ENCODE measurements around the gene LRBA.

Gene LRBA

DNA sequence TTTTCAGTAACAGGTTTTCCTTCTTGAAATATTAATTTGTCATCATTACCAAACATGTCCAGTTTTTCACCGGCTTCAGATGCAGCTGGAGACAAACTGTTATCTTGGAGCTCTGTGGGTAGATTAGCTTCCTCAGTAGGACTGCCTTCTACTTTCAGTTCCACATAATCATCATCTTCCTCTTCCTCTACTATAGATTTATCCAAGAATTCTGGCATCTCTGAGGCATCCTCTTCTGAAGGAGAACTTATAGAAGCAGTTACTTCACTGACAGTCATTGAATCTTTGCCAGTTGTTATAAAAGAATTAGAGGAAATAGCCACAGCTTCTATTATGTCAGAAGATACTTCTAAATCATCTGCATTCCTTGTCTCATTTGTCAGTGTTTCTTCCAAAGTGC lies 162.9 kb downstream of the LRBA start:
- FAIRE-seq (peak; percentile 35), DNase-seq (ENCODE audit: insufficient read length, low spot score) (no peak)
- TF ChIP-seq POLR2AphosphoS5 (IDR thresholded peaks at IDR 0.05; ENCODE audit: low read depth, low read length) (no peak), SPI1 (IDR thresholded peaks at IDR 0.05; ENCODE audit: low read depth, low read length) (peak; percentile 44)

DNA sequence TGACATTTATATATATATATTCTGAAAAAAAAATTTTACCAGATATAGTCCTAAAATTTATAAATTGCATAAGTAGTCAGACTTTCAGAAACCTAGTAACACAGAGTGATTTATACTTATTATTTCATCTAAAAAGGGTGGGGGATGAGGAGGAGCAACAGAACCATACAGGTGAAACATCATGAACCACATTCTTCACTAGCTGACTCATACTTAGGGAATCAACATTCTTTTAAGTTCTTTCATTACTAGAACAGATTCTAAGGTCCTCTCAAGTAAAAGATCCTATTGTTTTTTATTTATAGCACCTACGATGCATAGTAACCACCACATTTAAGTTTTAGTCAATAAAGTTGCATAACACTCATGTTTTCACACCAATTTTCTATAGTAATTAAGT lies 166.1 kb downstream of the LRBA start:
- DNase-seq (ENCODE audit: insufficient read length, low spot score), result no peak
- no peak for FAIRE-seq
- no peak for TF ChIP-seq POU2F2 (IDR thresholded peaks at IDR 0.05; ENCODE audit: low read depth, low read length)
- TF ChIP-seq SPI1 (IDR thresholded peaks at IDR 0.05; ENCODE audit: low read depth, low read length), result no peak
- no peak for TF ChIP-seq TAF1 (IDR thresholded peaks at IDR 0.05; ENCODE audit: low read depth, low read length)
- TF ChIP-seq PAX5 (IDR thresholded peaks at IDR 0.05; ENCODE audit: insufficient read depth, low read length, severe bottlenecking), result no peak
- TF ChIP-seq POLR2AphosphoS5 (IDR thresholded peaks at IDR 0.05; ENCODE audit: low read depth, low read length), result no peak
- TF ChIP-seq POLR2A (IDR thresholded peaks at IDR 0.05; ENCODE audit: low read depth, low read length), result no peak

DNA sequence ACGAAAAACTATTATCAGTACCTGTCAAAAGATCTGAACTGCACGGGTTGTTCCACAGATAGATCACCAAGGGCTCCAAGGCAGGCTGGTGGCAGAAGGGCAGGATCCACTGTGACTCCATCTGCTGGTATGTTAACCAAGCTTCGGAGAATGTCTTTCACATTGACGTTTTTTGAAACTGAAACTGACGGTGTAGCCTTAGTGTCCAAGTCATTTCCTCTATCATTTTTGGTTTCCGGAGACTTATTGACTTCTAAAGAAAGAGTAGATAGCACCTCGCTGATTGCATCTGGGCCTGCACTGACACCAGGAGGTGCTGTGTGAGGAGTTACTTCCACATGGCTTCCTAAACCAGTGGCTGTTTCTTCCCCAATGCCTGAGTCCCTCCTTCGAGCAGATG lies 186.9 kb downstream of the LRBA start:
- no peak for TF ChIP-seq POLR2A (IDR thresholded peaks at IDR 0.05; ENCODE audit: low read depth, low read length)
- no peak for TF ChIP-seq POU2F2 (IDR thresholded peaks at IDR 0.05; ENCODE audit: low read depth, low read length)
- TF ChIP-seq SPI1 (IDR thresholded peaks at IDR 0.05; ENCODE audit: low read depth, low read length), result 0 out of 2 replicates have a peak, but pooled peaks have one; percentile 22
- no peak for DNase-seq (ENCODE audit: insufficient read length, low spot score)
- FAIRE-seq, result peak; percentile 78

DNA sequence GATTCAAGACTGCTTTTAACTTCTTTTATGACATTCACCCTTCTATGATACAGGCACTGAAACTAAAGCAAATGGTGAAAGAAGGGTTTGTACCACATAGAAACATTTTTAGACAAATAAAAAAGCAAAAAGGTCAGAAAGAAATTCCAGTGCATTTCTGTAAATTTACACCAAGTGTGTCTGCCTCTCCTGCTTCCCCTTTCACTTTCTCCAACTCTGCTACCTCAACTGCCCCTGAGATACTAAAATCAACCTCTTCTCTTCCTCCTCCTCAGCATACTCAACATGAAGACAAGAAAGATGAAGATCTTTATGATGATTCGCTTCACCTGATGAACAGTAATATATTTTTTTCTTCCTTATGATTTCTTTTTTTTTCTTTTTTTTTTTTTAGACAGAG lies 187.9 kb downstream of the LRBA start:
- no peak for DNase-seq (ENCODE audit: insufficient read length, low spot score)
- TF ChIP-seq TAF1 (IDR thresholded peaks at IDR 0.05; ENCODE audit: low read depth, low read length), result no peak
- no peak; the same call in 1 of the 2 replicates for TF ChIP-seq SPI1 (IDR thresholded peaks at IDR 0.05; ENCODE audit: low read depth, low read length)
- no peak for TF ChIP-seq PAX5 (IDR thresholded peaks at IDR 0.05; ENCODE audit: insufficient read depth, low read length, severe bottlenecking)
- no peak for TF ChIP-seq POLR2A (IDR thresholded peaks at IDR 0.05; ENCODE audit: low read depth, low read length)
- no peak for TF ChIP-seq POU2F2 (IDR thresholded peaks at IDR 0.05; ENCODE audit: low read depth, low read length)
- TF ChIP-seq POLR2AphosphoS5 (IDR thresholded peaks at IDR 0.05; ENCODE audit: low read depth, low read length), result no peak
- FAIRE-seq, result no peak

DNA sequence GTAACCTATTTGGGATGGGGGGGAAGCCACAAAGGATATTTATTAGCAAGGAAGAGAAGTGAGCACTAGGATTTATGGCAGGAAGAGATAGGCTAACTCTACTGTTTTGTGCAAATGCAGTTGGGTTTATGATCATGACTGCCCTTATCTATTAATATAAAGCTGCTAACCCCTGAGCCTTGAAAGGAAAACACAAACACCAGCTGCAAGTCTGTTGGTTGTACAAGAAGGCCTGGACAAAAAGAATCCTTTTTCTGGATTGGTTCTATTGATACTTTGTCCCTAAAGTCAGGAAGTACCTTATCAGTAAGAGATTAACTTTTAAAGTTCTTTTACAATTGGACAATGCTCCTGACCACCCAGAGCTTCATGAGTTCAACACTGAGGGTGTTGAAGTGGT lies 188.8 kb downstream of the LRBA start:
- DNase-seq (ENCODE audit: insufficient read length, low spot score) (no peak), FAIRE-seq (no peak)
- TF ChIP-seq PAX5 (IDR thresholded peaks at IDR 0.05; ENCODE audit: insufficient read depth, low read length, severe bottlenecking), result no peak
- no peak for TF ChIP-seq SPI1 (IDR thresholded peaks at IDR 0.05; ENCODE audit: low read depth, low read length)
- no peak for TF ChIP-seq POU2F2 (IDR thresholded peaks at IDR 0.05; ENCODE audit: low read depth, low read length)

DNA sequence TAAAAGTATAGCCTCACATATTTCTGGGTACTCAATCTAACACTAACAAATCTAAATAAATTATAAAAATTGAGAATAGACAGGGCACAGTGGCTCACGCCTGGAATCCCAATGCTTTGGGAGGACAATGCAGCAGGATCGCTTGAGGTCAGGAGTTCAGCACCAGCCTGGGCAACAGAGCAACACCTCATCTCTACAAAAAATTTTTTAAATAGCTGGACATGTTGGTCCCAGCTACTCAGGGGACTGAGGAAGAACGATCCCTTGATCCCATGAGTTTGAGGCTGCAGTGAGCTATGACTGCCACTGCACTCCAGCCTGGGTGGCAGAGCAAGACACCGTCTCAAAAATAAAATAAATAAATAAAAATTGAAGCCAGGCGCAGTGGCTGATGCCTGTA lies 192.7 kb downstream of the LRBA start:
- no peak for FAIRE-seq
- no peak for DNase-seq (ENCODE audit: insufficient read length, low spot score)
- TF ChIP-seq POLR2AphosphoS5 (IDR thresholded peaks at IDR 0.05; ENCODE audit: low read depth, low read length) (no peak), TAF1 (IDR thresholded peaks at IDR 0.05; ENCODE audit: low read depth, low read length) (no peak)

DNA sequence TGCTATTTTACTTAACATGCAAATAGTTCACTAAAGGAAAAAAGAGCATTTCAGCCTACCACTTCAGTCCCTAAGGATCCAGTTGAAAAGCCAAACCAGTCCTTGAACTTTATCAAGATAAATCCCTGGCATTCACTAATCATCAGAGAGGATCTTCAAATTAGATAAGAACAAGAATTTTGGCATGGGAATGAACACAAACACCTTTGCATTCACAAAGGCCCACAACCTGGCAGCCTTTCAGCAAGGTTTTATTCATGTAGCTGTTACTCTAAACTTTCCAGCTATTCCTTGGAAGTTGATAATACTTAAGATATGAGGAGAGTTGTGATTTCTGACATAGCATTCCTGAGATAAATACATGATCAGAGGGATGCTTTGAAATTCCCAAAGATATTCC lies 193.4 kb downstream of the LRBA start:
- DNase-seq (ENCODE audit: insufficient read length, low spot score) (no peak), FAIRE-seq (no peak)
- TF ChIP-seq POLR2AphosphoS5 (IDR thresholded peaks at IDR 0.05; ENCODE audit: low read depth, low read length) (no peak), POU2F2 (IDR thresholded peaks at IDR 0.05; ENCODE audit: low read depth, low read length) (no peak), SPI1 (IDR thresholded peaks at IDR 0.05; ENCODE audit: low read depth, low read length) (no peak), POLR2A (IDR thresholded peaks at IDR 0.05; ENCODE audit: low read depth, low read length) (no peak), TAF1 (IDR thresholded peaks at IDR 0.05; ENCODE audit: low read depth, low read length) (no peak), PAX5 (IDR thresholded peaks at IDR 0.05; ENCODE audit: insufficient read depth, low read length, severe bottlenecking) (no peak)

DNA sequence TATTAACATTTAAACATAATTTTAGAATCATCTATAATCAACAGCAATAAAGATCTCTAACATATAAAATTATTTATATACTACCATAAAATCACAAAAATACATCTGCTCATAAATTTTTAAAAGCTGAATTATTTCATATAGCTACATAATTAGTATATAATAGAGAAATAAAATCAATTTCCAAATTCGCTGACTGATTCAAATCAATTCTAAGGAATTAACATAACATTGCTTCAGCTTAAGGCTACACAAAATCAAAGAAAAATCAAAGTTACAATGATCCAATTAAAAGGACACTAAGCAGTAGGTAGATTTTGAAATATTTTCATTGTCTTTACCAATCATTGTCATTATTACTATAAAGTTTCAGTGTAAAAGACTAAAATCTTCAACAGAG lies 194.7 kb downstream of the LRBA start:
- no peak for FAIRE-seq
- TF ChIP-seq PAX5 (IDR thresholded peaks at IDR 0.05; ENCODE audit: insufficient read depth, low read length, severe bottlenecking) (no peak), POU2F2 (IDR thresholded peaks at IDR 0.05; ENCODE audit: low read depth, low read length) (no peak), POLR2AphosphoS5 (IDR thresholded peaks at IDR 0.05; ENCODE audit: low read depth, low read length) (no peak), POLR2A (IDR thresholded peaks at IDR 0.05; ENCODE audit: low read depth, low read length) (no peak), TAF1 (IDR thresholded peaks at IDR 0.05; ENCODE audit: low read depth, low read length) (no peak), SPI1 (IDR thresholded peaks at IDR 0.05; ENCODE audit: low read depth, low read length) (no peak)
- no peak for DNase-seq (ENCODE audit: insufficient read length, low spot score)

DNA sequence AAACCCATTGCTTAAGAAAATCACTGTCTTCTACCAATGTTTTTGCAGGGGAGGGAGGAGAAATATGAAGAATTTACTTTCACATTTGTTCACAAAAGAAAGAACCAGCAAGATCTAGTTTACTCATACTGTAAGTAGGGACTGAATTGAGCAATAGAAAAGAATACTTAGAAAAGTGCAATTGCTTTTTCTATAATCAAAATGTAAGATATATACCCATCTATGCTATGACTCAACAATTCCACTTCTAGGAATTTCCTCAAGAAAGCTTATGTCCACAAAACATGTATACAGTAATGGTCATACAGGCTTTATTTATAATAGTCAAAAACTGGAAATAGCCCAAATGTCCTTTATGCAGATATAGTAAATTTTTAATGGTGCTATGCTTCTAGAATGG lies 196.4 kb downstream of the LRBA start:
- no peak for FAIRE-seq
- DNase-seq (ENCODE audit: insufficient read length, low spot score), result no peak
- TF ChIP-seq PAX5 (IDR thresholded peaks at IDR 0.05; ENCODE audit: insufficient read depth, low read length, severe bottlenecking), result no peak
- no peak for TF ChIP-seq SPI1 (IDR thresholded peaks at IDR 0.05; ENCODE audit: low read depth, low read length)
- no peak for TF ChIP-seq POLR2AphosphoS5 (IDR thresholded peaks at IDR 0.05; ENCODE audit: low read depth, low read length)
- no peak for TF ChIP-seq TAF1 (IDR thresholded peaks at IDR 0.05; ENCODE audit: low read depth, low read length)
- TF ChIP-seq POLR2A (IDR thresholded peaks at IDR 0.05; ENCODE audit: low read depth, low read length), result no peak
- TF ChIP-seq POU2F2 (IDR thresholded peaks at IDR 0.05; ENCODE audit: low read depth, low read length), result no peak

DNA sequence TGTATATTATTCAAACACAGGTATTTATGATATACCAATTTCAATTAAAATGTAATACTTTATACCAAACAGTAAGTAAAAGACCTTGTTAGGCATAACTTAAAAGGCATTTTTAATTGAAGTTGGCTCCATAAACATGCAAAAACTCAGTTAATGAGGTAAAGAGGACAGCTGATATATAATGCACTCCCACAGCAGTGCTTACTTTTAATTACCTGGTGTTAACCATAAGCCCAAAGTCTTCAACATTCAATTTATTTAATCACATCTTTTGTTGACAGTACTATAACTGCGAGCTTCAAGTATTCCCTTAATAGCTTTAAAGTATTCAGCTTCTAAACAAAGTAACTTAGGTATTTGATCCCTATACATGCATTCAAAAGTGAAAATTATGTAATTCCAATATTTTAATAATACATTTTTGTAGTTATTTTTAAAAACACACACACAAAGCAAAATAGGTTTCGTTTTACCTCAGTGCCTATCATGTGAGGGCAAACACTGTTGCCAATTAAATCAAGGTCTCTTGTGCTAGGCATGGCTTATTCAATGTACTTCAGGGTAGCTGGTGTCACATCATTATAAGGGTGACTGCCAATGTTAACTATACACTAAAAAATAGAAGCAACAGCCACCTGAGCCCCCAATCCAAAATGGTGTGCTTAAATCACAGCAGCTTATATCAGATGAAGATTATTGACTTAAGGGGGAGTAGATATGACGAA lies 197.1 kb downstream of the LRBA start:
- TF ChIP-seq SPI1 (IDR thresholded peaks at IDR 0.05; ENCODE audit: low read depth, low read length) (no peak), POU2F2 (IDR thresholded peaks at IDR 0.05; ENCODE audit: low read depth, low read length) (no peak), POLR2AphosphoS5 (IDR thresholded peaks at IDR 0.05; ENCODE audit: low read depth, low read length) (no peak), PAX5 (IDR thresholded peaks at IDR 0.05; ENCODE audit: insufficient read depth, low read length, severe bottlenecking) (no peak), POLR2A (IDR thresholded peaks at IDR 0.05; ENCODE audit: low read depth, low read length) (no peak), TAF1 (IDR thresholded peaks at IDR 0.05; ENCODE audit: low read depth, low read length) (no peak)
- FAIRE-seq (no peak), DNase-seq (ENCODE audit: insufficient read length, low spot score) (no peak)

Measured in GM12891 (cell line).